ENCODE measurements around the gene MAP4K1.
A peak's percentile ranks its signal among the peaks of the same experiment; 100 is the strongest.
"Not testable (repeated sequence)": the region's sequence is repeated elsewhere in the genome, so short reads cannot be mapped to it uniquely, and the experiment has no call there.

MAP4K1 gene

DNA sequence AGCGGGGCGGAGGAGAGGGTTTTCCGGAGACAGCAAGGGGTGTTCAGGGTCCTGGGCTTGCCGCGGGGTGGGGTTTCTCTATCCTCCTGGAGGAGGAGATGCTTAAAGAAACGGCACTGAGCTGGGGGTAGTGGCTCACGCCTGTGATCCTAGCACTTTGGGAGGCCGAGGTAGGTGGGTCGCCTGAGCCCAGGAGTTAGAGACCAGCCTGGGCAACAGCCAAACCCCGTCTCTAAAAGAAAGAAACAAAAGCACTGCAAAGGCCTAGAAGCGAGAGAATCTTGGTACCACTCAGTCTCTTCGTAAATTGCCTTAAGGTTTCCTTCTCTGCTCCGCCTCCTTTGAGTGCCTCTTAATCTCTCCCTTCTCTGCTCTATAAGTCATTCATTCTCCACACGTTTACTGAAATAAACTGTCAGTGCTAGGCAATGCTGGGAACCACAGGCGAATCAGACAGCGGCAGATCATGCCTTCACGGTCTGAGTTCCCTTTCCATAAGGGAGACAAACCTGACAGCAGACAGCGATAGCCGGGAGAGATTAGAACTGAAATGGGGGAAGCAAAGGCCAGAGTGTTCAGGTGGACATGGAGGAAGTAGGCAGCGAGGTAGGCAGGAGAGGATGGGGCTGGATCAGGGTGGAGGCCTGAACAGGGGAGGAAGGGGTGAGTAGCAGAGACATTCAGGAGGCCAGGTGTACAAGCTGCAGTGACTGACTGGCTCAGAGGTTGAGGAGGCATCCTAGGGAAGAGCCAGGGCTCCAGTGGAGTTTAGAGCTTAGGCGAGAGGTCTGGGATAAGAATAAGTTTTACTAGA lies 1.8 kb upstream of the MAP4K1 start:
- no peak for DNase-seq

DNA sequence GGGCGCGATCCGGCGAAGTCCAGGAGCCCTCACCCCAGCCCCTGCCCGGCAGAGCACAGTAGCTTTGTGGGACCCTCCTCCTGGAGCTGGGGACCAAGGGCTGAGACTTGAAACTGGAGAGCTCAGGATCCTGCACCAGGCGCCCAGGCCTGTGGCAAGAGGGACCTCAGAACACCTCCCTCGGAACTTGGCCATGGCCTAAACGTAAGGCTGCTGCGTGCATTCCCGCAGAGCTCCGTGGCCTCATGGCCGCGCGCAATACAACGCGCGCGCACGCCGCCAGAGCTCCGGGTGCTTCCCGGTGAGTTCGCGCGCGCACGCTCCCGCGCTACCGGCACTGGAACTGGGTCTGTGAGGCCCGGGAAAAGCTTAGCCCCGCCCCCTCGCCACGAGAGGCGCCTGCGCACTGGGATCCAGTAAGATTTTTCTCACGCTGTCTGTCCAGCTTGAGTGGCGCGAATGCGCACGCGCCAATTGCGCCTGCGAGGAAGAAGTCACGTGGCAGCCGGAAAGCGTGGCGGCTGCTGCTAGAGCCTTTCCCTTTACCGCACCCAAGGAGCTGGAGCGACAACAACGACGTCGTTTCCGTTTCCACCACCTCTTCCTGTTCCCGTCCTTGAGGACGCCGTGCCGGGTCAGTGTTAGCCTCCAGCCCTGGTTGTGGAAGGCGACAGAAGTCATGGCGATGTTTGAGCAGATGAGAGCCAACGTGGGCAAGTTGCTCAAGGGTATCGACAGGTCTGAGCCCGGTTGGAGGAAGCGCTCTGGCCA lies 1.0 kb upstream of the MAP4K1 start, which contains the start of gene EIF3K:
Gene EIF3K (plus strand): TSS at position 599 of the 771 bp plus-strand sequence. CDS start 81 bp downstream, at position 680.
- peak; percentile 91 for DNase-seq

DNA sequence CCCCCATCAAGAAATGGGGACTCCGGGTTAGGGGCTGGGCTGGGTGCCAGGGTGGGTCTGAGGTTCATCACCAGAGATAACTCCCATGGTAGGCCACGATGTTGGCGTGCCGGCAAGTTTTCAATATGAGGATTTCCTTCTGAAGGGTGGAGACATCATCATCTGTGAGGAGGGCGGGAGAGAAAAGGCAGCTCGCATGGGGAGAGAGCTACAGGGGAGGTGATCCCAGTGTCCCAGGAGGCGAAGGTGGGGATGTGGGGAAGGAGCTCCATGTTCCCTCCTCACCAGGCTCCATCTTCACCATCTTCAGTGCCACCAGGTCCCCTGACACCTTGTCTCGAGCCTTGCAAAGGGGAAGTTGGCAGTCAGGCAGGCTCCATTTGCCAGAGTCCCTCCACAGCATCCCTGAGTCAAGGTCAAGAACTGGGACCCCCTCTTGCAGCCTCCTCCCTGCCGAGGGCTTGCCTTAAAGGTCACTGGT lies 430 bp downstream of the MAP4K1 start:
- DNase-seq: no peak

DNA sequence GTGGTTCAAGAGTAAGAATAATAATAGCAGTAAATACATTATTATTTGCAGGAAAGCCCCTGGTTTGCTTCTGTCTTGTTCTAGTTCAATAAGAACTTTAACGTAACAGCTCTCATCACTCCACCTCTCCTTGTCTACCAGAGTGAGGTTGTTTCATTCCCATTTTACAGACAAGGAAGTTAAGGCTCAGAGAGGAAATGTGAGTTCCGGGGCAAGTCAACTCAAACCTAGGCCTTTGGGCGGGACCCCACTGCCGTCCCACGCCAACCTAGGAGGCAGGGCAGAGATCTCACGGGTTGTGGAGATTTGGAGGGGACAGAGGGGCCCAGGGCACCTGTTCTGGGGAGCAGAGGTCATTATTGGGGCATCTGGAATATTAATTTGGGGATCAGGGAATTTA lies 1.5 kb downstream of the MAP4K1 start:
- DNase-seq: no peak

DNA sequence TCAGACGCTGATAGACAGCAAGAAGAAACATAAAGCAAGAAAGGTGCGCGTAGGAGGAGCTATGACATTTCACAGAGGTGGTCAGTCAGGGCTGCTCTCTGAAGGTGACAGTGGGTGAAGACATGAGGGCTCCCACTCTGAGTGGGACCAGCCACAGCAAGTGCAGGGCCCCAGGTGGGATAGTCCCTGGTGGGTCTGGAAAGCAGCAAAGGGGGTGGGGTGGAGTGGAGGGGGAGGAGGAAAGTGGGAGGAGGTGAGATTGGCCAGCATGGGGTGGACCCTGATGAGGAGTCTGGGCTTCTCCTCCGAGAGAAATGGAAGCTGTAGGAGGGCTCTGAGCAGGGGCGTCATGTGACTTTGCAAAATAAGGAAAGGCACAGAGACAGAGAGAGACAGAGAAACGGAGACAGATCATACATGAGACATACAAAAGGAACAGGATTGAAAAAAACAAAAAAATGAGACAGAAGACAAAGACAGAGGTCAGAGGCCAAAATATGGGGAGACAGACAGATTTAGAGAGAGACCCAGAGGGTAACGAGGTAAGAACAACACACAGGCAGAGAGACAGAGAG lies 2.7 kb downstream of the MAP4K1 start:
- DNase-seq: no peak

DNA sequence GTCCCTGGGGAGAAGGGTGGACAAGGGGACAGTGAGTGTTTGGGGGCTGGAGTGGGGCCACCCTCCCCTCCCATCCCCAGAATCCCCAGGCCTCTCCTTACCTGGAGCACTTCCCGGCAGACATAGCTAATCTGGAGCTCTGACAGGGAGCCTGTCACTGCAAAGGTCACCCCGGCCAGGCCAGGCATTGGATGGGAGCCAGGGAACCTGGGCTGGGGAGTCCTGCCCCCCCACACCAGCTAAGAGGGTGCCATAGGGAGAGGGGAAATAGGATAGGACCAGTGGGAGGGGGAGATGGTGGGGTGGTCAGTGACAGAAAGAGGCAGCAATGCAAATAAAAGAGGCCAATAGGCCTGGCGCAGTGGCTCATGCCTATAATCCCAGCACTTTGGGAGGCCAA lies 3.5 kb downstream of the MAP4K1 start:
- DNase-seq: no peak

DNA sequence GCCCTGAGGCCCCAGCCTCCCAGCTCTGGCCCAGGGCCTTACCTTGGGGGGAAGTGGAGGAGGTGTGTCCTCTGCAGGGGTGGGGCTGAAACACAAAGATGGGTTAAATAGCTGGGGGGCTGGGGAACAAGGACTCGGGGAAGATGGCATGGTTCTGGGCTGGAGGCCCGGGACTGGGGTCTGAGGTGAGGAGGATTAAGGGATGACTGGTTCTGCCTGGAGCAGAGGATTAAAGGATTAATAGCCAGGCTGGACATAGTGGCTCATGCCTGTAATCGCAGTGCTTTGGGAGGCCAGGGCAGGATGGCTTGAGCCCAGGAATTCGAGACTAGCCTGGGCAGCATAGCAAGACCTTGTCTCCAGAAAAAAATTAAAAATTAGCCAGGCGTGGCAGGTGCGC lies 11.6 kb downstream of the MAP4K1 start:
- no peak for DNase-seq

DNA sequence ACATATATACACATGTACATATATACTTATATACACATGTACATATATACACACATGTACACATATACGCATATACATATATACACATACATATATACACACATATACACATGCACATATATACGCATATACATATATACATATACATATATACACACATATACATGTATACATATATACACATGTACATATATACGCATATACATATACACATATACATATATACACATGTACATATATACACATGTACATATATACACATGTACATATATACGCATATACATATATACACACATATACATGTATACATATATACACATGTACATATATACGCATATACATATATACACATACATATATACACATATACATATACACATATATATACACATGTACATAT lies 14.9 kb downstream of the MAP4K1 start:
- DNase-seq: not testable (repeated sequence)

DNA sequence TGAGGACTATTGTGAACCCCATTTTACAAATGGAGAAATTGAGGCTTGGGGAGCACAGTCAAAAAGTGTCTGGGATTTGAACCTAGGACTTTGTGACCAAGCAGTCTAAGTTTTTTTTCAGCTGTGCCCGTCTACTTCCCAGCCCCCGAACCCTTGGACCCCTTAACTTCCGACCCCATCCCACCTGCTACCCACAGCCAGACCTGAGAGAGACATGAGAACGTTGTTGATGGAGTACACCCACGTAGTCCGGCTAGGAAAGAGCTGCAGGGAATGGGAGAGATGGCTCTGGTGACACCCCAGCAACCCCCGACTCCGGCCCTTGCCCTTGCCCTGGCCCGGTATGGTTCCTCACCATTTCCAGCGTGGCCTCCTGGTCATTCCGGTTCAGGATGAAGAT lies 18.0 kb downstream of the MAP4K1 start:
- DNase-seq: no peak

DNA sequence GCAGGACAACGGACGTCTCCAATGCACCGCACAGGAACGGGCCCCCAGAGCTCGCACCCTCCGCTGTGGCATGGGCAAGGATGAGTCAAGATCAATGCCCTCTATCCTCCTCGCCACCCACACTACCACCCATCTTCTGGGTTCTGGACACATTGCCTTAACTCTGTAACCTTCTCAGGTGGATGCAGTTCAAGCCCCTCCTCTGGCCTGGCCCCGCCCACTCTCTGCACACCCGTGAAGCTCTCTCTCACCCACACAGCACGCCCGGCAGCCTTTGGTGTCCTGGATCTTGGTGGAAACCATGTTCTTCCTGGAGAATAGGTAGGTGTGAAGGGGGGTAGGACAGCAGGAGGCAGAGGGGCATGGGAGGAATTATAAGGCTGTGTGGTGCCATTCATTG lies 20.7 kb downstream of the MAP4K1 start:
- no peak for DNase-seq

DNA sequence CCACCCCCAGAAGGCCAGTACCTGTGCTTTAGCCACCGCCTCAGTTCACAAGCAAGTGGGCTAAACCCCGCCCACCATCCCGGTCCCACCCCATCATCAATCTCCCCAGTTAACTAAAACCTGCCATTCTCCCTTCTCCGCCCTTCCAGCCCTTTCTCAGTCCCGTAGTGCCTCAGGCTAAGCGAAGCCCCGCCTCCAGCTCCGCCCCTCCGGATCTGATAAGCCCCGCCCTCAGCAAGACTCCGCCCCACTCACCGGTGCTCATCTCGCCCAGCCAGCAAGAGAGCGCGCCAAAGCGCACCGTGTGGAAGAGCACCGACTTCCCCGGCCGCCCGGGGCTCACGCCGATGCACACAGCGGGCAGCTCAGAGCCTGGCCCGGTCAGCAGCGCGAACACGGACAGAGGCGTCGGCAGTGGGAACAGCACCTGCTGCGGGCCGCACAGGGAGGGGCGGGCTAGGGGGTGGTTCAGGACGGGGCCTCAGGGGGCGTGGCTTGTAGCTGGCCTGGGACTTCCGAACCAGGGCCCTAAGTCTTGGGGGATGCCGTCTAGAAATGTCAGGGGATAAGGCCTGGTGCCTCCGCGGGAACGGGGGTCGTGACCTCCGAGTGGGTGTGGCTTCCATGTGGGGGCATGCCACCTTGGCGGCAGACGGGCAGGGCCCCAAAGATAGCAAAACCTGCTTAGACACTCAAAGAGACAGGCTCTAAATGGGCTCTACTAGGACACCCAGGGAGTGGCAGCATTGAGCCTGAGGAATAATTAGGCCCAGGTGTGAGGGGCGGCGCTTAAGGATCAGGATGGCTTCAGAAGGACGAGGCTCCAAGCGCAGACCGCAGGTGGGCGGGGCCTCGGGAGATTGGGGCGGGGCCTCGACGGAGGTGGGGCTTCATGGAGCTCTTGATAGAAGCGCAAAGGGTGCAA lies 21.4 kb downstream of the MAP4K1 start:
- no peak for DNase-seq

DNA sequence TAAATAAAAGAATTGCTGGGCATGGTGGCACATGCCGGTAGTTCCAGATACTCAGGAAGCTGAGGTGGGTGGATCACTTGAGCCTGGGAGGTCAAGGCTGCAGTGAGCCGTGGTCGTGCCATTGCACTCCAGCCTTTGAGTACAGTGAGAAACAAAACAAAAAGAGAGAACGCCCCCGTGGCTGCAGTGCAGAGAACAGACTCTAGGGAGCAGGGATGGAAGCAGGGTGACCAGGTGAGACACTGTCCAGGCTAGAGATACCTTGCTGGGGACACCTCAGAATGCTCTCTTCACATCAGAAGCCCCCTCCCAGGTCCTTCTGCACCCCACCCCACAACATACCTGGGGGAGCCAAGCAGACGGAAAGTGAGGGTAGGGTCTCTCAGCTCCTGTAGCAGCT lies 24.8 kb downstream of the MAP4K1 start:
- no peak for DNase-seq

DNA sequence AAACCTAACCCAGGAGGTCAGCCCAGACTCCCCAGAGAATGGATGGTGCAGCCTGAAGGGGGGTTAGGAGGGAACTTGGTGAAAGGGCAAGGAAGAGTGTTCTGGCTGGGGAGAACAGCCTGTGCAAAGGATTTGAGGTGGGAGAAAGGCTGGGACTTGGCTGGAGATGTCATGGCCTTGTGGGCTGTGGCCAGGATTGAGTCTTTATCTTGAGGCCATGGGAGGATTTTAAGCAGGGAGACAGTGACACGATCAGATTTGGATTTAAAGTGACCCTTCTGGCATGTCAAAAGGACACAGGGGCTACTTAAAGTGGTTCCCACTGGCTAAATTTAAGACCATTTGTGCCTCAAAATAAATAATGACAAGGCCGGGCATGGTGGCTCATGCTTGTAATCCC lies 29.7 kb downstream of the MAP4K1 start:
- DNase-seq: no peak

DNA sequence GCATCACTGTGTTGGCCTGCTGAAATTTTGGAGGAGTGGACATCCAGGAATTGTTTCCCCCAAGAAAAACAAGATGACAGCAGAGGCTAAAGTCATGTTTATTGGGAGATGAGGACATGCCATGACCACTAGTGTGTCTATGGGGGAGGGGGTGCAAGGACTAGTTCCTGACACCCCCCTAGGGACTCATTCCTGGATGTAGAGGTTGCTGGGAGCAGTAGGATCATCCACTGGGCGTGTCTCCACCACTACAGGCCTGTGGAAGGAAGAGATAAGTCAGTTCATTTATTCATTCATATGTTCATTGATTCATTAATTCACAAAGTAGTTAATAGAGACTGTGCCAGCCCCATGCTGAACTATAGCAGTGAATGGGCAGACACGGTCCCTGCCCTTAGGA lies 30.2 kb downstream of the MAP4K1 start:
- DNase-seq: no peak

DNA sequence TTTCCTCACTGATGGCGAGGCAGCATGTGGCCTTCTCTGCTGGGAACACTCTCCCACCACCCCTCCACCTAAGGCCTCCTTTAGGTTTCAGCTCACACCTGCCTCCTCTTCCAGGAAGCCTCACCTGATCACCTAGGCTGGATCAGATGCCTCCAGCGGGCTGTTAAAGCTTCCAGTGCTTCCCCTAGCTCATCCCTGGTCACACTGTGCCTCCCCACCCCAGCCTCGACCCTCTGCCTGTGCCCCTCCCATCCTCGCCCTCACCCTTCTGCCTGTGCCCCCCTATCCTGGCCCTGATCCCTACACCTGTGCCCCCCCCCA lies 33.8 kb downstream of the MAP4K1 start:
- no peak for DNase-seq

DNA sequence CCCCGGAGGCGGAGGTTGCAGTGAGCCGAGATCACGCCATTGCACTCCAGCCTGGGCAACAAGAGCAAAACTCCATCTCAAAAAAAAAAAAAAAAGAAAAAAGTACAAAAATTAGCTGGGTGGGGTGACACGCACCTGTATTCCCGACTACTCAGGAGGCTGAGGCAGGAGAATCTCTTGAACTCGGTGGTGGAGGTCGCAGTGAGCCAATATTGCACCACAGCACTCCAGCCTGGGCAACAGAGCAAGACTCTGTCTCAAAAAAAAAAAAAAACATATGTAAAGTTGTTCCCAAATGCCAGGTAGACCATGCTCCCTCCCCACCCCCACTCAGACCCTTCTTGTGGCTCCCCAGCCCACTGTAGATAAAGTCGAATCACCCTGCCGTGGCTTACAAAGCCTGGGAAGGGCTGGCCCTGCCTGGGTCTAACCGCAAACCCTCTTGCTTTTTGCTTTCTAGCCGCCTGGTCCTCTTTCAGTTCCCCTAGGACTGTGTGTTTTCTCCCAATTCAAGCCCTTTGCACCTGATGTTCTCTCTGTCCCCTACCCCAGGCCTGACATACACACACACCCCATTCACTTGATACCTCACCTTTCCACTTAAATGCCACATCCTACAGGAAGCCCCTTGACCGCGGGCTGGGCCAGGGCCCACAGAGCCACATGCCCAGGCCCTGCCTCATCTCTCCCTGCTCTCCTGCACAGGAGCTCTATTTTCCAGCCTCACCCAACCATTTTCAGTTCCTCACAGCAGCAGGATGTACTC lies 34.4 kb downstream of the MAP4K1 start:
- no peak for DNase-seq

DNA sequence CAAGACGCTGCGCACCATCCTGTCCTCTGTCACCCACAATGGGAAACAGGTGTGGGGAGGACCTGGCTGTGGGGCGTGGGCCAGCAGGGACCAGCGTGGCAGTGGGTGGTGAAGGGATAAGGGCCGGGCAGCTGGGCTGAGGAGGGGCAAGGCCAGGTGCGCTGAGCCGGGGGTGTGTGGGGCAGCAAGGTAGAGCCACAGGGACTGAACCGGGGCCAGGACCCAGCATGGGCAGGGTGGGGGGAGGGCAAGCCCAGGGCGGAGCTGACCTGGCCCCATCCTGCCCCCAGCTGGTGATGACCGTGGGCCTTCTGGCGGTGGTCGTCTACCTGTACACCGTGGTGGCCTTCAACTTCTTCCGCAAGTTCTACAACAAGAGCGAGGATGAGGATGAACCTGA lies 37.7 kb downstream of the MAP4K1 start:
- no peak for DNase-seq

DNA sequence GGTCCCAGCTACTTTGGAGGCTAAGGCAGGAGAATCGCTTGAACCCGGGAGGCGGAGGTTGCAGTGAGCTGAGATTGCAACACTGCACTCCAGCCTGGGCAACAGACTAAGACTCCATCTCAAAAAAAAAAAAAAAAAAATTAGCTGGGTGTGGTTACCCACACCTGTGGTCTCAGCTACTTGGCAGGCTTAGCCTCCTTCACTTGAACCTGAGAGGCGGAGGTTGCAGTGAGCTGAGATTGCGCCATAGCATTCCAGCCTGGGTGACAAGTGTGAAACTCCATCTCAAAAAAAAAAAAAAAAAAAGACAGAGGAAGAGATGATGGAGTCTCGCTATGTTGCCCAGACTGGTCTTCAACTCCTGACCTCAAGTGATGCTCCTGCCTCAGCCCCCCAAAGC lies 38.4 kb downstream of the MAP4K1 start:
- DNase-seq: not testable (repeated sequence)

DNA sequence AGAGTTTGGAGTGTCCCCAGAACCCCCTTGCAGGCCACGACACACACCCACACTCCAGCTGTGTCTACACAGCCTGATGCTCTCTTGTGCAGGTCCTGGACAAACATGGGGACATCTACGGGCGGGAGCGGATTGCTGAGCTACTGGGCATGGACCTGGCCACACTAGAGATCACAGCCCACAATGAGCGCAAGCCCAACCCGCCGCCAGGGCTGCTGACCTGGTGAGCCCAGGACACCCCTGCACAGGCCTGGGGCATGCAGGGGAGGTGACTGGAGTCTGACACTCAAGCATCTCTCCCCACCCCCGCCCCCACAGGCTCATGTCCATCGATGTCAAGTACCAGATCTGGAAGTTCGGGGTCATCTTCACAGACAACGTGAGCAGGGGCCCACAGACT lies 39.9 kb downstream of the MAP4K1 start:
- DNase-seq: no peak

DNA sequence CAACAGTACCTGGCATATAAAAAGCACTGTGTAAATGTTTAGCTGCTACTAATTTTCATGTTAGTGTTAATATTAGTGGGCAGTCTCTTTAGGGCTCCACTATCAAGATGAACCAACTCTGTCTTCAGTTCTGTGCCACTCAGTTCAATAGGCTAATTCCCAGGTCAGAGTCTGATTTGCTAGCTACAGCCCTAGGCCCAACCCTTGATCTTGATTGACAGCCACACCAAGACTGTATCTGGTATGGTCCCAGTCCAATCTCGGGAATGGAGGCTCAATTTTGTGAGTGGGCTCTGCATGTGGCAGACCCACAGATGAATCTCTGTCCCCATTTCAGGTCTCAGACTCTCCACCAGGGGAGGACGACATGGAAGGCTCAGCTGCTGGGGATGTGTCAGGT lies 46.1 kb downstream of the MAP4K1 start:
- no peak for DNase-seq

DNA sequence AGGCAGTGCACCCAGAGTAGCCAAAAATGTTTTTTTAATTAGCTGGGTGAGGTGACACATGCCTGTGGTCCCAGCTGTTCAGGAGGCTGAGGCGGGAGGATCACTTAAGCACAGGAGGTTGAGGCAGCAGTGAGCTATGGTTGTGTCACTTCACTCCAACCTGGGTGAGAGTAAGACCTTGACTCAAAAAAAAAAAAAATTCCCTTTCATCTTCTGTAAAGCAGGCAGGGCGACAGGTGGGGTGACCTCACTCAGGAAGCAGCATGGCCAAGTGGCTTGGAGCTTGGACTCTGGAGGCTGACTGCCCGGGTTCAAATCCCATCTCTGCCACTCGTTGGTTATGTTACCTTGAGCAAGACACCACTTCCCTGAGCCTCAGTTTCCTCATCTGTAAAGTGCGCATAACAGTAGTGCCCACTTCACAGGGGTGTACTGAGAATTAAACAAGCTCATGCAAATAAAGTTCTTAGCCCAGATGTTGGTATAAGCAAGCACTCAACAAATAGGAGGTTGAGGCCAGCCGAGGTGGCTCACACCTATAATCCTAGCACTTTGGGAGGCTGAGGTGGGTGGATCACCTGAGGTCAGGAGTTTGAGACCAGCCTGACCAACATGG lies 48.3 kb downstream of the MAP4K1 start:
- no peak for DNase-seq

DNA sequence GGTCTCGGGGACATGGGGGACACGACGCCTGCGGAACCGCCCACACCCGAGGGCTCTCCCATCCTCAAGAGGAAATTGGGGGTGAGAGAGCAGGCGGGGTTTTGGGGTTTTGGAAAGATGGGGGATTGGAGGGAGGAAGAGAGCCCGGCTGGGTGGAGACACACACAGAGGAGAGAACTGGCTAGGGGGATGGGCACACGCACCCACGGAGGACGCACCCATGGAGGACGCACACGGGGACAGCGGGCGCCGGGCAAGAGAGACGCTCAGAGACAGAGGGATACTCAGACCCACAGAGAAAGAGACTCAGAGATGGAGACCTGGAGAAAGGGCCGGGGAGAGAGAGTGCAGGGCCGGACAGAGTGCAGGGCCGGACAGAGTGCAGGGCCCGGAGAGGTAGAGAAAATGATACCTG lies 52.1 kb downstream of the MAP4K1 start:
- no peak for DNase-seq

Measured in NCI-H510A (cell line).